Measurements from ENCODE around the gene TRAM2. TPM values are rescaled to one million over a fixed set of nuclear protein-coding genes. Genes with fewer than 3 reads are reported as not detected.
A peak's percentile ranks its signal among the peaks of the same experiment; 100 is the strongest.

Gene TRAM2
- total and polyA plus RNA-seq, 9 of the 15 experiments (the other 6 are each of a cell fraction or from before 2014, with no cell fraction given): 2.6 to 13.3 (median 8.9) TPM

- POLR2A ChIA-PET: no interaction called here
- DNase-seq (ENCODE audit: extremely low read depth in 1 of 4, low spot score in 3 of 4) (peak in 1 of 4 experiments; percentile 22), ATAC-seq (no peak), FAIRE-seq (no peak)
- CTCF ChIA-PET (ENCODE audit: low intra/inter-chr PET ratio): no interaction called here
- no peak overlapping the region for H3K4me3 ChIP-seq
- in situ Hi-C loops (cut with MboI) (no loop called here), intact Hi-C loops (cut with micrococcal nuclease) (no loop called here)
- no peaks in the 10 kb centered on the region; the same call in 2 of the 3 replicates for H3K36me3 ChIP-seq (ENCODE audit: control insufficient read depth, insufficient read depth, low read length)
- no peaks in the 10 kb centered on the region for H4K20me1 ChIP-seq (replicated peaks; ENCODE audit: control insufficient read depth, insufficient read depth, low read length)
- peaks cover 27 to 49% of the 10 kb centered on the region in 2 experiments for H3K4me1 ChIP-seq (replicated peaks in 1 of 2; ENCODE audit: control insufficient read depth in 2 of 2, insufficient read depth in 2 of 2, low read length in 2 of 2)
- H3K4me2 ChIP-seq (ENCODE audit: insufficient read depth, low read length): no peak overlapping the region
- WGBS (ENCODE audit: insufficient coverage, low coverage, missing lambda C conversion rate): 37% methylated on average over 7 of the region's 7 CpGs
- H3K9me3 ChIP-seq (replicated peaks; ENCODE audit: control insufficient read depth, insufficient read depth, low read depth, low read length): no peaks in the 10 kb centered on the region
- peaks cover 6% of the 10 kb centered on the region; the same call in 1 of the 3 replicates for H3K79me2 ChIP-seq (ENCODE audit: control insufficient read depth, insufficient read depth, low read length)
- TF ChIP-seq NR2C2 (CRISPR knock-in tag; IDR thresholded peaks at IDR 0.05) (no peak), NR2C2 (tag; IDR thresholded peaks at IDR 0.05) (peak; percentile 65), ZNF431 (CRISPR knock-in tag; IDR thresholded peaks at IDR 0.05) (no peak), HCFC1 (IDR thresholded peaks at IDR 0.05; ENCODE audit: low read depth, low read length) (no peak), VEZF1 (CRISPR knock-in tag; IDR thresholded peaks at IDR 0.05) (peak; percentile 60; the same call in 1 of the 2 replicates), KDM1A (IDR thresholded peaks at IDR 0.05) (peak in 1 of 2 experiments; percentile 33; a peak in 1 of 4 replicates)
- BruUV-seq (replicated peaks): no TSS peak
- H3K27me3 ChIP-seq (ENCODE audit: control insufficient read depth in 2 of 2, insufficient read depth in 2 of 2, low read length in 2 of 2): no peaks in the 10 kb centered on the region
- H3K9ac ChIP-seq (ENCODE audit: insufficient read depth in 1 of 2, low read depth in 2 of 2, low read length in 2 of 2): peak overlapping the region in 1 of 2 experiments; percentile 78; a peak in 2 of 4 replicates
- H3K9me1 ChIP-seq (ENCODE audit: control insufficient read depth, insufficient read depth, low read length): peaks cover 3% of the 10 kb centered on the region
- no peak overlapping the region for H3K27ac ChIP-seq (ENCODE audit: extremely low read depth, low read depth, low read length)
- H2AFZ ChIP-seq (ENCODE audit: low read depth, low read length): no peak overlapping the region
Measured at GRCh38 chr6:52522151-52522626, 54.7 kb downstream of the TRAM2 start.
